Hypothalamus (tissue), 51 donors: ENCODE measurements around the gene ETV3L.
"Not testable (repeated sequence)": the region's sequence is repeated elsewhere in the genome, so short reads cannot be mapped to it uniquely, and the experiment has no call there.

Experiments used
- DNase-seq, 51 donors: peaks; one replicate each; lab custom pipeline; 2025; lab: John Stamatoyannopoulos, UW

ETV3L gene

GRCh38 chr1:157084720-157085119, 14.9 kb downstream of the ETV3L start:
- DNase-seq = no peak

GRCh38 chr1:157081707-157082106, 17.9 kb downstream of the ETV3L start:
- DNase-seq = no peak

GRCh38 chr1:157080714-157081113, 18.9 kb downstream of the ETV3L start:
- no peak for DNase-seq

GRCh38 chr1:157077394-157077793, 22.2 kb downstream of the ETV3L start:
- no peak for DNase-seq

- peak in 36 of 51 donors; percentile 4 to 72 (median 37) for DNase-seq
Measured at GRCh38 chr1:157073944-157074685, 25.5 kb downstream of the ETV3L start.

- no peak for DNase-seq
Measured at GRCh38 chr1:157069601-157070000, 30.0 kb downstream of the ETV3L start.

GRCh38 chr1:157059241-157059640, 40.4 kb downstream of the ETV3L start:
- not testable (repeated sequence) for DNase-seq

GRCh38 chr1:157056269-157056668, 43.3 kb downstream of the ETV3L start:
- no peak for DNase-seq

GRCh38 chr1:157055729-157056128, 43.9 kb downstream of the ETV3L start:
- DNase-seq = not testable (repeated sequence)

- DNase-seq = no peak
Measured at GRCh38 chr1:157050836-157051235, 48.8 kb downstream of the ETV3L start.

- no peak for DNase-seq
Measured at GRCh38 chr1:157047062-157047410, 52.6 kb downstream of the ETV3L start.

- DNase-seq = peak in 50 of 51 donors; percentile 44 to 92 (median 82)
Measured at GRCh38 chr1:157045250-157046218, 54.1 kb downstream of the ETV3L start, which contains the start of gene ARHGEF11. Gene ARHGEF11 (minus strand): TSS chr1:157045742. CDS start chr1:157044330, 1,412 bp downstream.

GRCh38 chr1:157044326-157044725, 55.3 kb downstream of the ETV3L start:
- DNase-seq = no peak

GRCh38 chr1:157043685-157044084, 55.9 kb downstream of the ETV3L start:
- no peak for DNase-seq

GRCh38 chr1:157042846-157043245, 56.8 kb downstream of the ETV3L start:
- DNase-seq = no peak
